Stimulated activated naive CD8-positive, alpha-beta T cell treated with anti-CD3 and anti-CD28 coated beads, Interleukin-15, Interleukin-2, amounts not matched to agents 100 ng/mL and 50 ng/mL, for 24 hours (primary cell): Measurements from ENCODE around the gene LDHD.

Experiments used
- H3K27ac Mint-ChIP-seq: one replicate; pipeline ENCODE4 v1.8.0; 2021; ENCODE audit warnings: mild to moderate bottlenecking, mixed read lengths
- H3K27me3 Mint-ChIP-seq: one replicate; pipeline ENCODE4 v1.8.0; 2021; ENCODE audit warnings: mixed read lengths
- H3K36me3 Mint-ChIP-seq: one replicate; pipeline ENCODE4 v1.8.0; 2021; ENCODE audit warnings: low read depth, mixed read lengths
- H3K4me1 Mint-ChIP-seq: one replicate; pipeline ENCODE4 v1.8.0; 2021; ENCODE audit warnings: low read depth, mixed read lengths
- H3K4me3 Mint-ChIP-seq: one replicate; pipeline ENCODE4 v1.8.0; 2021; ENCODE audit warnings: mild to moderate bottlenecking, mixed read lengths
- H3K9me3 Mint-ChIP-seq: one replicate; pipeline ENCODE4 v1.8.0; 2021; ENCODE audit warnings: mixed read lengths

LDHD gene

DNA sequence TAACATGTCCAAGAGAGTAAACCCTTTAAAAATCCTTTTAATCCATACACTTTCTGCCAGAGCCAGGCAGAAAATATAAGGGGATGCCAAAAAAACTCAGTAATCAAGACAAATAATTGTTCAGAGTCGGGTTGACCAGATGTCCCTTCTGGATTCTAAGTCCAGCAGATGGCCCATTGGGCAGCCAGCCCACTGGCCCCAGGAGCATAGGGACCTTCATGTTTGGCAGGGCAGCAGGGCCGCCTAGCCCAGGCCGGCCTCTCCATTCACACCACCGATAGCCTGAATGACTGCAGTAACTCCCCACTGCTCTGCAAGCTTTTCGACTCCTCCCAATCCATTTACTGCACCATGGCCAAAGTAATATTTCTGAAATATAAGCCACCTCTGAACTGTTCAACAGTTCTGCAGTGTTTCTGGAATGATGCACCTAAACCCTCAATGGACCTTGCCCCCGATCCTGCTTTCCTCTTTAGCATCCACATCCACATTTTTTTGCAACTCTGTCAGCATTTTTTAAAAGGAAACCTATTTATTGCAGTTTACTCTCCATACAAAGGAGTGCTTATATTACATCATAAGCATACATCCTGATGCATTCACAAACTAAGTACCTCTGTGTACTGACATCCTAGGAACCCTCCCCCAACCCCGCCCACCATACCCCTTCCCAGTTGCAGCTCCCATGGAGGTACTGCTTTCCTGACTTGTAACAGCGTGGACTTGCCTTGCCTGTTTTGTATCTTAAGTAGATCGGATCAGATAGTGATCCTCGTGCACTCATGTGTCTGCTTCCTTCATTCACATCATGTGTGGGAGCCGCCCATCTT lies 46.4 kb downstream of the LDHD start:
- peaks cover 28% of the 10 kb centered on the region for H3K4me1 Mint-ChIP-seq
- peaks cover 13% of the 10 kb centered on the region for H3K27me3 Mint-ChIP-seq
- no peak overlapping the region for H3K27ac Mint-ChIP-seq

DNA sequence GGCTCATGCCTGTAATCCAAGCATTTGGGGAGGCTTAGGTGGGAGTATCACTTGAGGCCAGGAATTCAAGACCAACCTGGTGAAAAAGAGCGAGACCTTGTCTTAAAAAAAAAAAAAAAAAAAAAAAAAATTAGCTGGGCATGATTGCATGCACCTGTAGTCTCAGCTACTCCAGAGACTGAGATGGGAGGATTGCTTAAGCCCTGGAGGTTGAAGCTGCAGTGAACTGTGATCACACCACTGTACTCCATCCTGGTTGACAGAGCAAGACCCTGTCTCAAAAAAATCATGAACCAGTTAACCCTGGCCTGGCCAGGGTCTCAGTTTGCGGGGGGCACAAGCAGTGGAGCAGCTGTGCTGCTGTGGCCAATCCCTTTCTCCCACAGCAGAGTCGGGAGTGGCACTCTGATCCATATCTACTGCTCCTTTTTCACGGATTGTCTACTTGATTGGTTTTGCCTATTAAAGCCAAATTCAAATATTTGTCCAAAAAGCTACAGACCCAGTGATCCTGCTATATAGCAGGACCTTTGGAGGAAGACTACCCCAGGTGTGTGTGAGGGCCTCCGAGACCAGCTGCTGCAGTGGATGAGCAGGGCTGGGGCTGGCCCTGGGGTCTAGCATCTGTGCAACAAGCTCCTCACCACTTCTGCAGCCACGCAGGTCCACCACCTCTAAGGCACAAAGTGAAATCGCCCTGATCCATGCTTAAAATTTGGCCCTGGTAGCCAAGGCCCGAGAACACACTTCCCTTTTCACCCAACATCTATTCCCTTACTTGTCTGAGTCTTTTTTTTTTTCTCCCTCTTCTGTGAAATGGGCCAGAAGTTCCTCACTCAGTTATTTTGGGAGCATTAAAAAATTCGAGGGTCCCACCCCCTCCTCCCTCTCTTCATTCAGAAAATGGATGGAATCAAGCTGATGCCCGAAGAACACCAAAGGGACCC lies 48.2 kb downstream of the LDHD start:
- Mint-ChIP-seq H3K4me1 (peaks cover 28% of the 10 kb centered on the region), H3K9me3 (no peaks in the 10 kb centered on the region), H3K27me3 (peaks cover 16% of the 10 kb centered on the region), H3K36me3 (no peaks in the 10 kb centered on the region), H3K27ac (no peak overlapping the region), H3K4me3 (no peak overlapping the region)

More for the DNA sequence above, 46.4 kb downstream of the LDHD start:
- no peaks in the 10 kb centered on the region for H3K9me3 Mint-ChIP-seq
- no peak overlapping the region for H3K4me3 Mint-ChIP-seq
- H3K36me3 Mint-ChIP-seq = no peaks in the 10 kb centered on the region

DNA sequence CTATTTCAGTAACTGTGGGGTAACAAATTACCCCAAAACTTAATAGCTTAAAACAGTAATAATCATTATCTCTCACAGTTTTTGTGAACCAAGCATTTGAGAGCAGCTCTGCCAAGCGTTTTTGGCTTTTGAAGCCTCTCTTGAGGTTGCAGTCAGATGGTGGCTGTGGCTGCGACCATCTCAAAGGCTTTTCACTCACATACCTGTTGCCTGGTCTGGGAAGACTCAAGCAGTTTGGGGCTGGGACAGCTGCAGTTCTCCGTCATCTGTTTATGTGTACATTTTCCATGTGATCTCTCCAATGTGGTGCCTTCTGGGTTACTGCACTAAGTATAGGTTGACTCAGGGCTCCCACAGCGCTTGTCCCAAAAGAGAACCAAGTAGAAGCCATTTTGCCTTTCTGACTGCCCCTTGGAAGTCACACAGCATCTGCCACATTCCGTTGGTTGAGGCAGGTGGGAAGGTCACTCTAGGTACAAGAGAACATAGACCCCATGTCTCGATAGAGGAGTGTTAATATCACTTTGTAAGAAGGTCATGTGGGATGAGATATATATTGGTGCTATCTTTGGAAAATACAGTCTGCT lies 49.6 kb downstream of the LDHD start:
- Mint-ChIP-seq H3K27ac (no peak overlapping the region), H3K4me3 (no peak overlapping the region), H3K27me3 (peaks cover 16% of the 10 kb centered on the region), H3K36me3 (no peaks in the 10 kb centered on the region), H3K4me1 (peaks cover 34% of the 10 kb centered on the region), H3K9me3 (no peaks in the 10 kb centered on the region)

DNA sequence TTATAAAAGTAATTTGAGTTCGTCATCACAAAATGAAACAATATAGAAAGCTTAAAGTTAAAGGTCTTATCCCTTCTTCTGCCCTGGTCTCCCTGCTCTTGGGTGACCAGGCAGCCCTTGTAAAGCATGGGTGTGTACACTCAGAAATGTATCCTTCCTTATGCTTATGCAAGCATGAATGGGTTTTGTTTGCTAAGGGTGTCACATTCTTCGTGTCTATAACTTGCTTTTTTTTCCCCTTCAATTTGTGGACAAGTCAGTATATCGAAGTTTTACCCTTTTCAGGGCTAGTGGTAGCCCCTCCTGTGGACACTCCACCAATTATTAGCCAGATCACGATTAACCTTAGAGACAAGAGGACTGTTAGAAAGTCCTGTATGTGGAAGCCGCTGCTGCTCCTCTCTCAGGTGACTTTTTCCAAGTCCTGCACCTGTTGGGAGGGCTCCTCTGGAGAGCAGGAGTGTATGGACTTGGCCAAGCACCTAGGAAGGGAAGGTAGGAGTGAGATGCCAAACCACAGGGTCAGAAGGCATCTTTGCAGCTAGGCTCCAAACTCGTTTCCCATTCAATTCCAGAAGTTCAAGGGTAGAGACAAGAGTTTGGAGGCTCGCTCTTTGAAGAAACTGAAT lies 50.9 kb downstream of the LDHD start:
- no peaks in the 10 kb centered on the region for H3K9me3 Mint-ChIP-seq
- H3K4me1 Mint-ChIP-seq = peaks cover 34% of the 10 kb centered on the region

DNA sequence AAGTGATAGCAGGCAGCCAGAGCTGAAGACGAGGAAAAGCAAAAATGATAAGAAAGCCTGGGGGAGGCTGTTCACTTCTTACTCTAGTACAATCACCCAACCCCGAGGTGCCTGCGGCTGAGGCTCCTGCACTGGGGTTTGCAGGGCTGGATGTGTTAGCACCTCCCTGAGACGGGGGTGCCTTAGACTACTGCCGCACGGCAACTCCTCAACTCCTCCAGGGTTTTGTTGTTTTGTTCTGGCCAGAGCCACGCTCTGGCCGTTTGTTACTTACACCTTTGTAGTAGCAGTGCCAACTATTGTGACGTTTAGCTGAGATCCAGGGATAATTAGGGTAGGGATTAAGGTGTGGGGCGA lies 51.5 kb downstream of the LDHD start:
- Mint-ChIP-seq H3K9me3 (no peaks in the 10 kb centered on the region), H3K4me1 (peaks cover 34% of the 10 kb centered on the region), H3K4me3 (peak overlapping the region; percentile 60), H3K27me3 (peaks cover 16% of the 10 kb centered on the region), H3K36me3 (no peaks in the 10 kb centered on the region), H3K27ac (peak overlapping the region; percentile 67)

More for the DNA sequence above, 50.9 kb downstream of the LDHD start:
- H3K27ac Mint-ChIP-seq = no peak overlapping the region
- H3K4me3 Mint-ChIP-seq = no peak overlapping the region
- no peaks in the 10 kb centered on the region for H3K36me3 Mint-ChIP-seq
- H3K27me3 Mint-ChIP-seq = peaks cover 16% of the 10 kb centered on the region

DNA sequence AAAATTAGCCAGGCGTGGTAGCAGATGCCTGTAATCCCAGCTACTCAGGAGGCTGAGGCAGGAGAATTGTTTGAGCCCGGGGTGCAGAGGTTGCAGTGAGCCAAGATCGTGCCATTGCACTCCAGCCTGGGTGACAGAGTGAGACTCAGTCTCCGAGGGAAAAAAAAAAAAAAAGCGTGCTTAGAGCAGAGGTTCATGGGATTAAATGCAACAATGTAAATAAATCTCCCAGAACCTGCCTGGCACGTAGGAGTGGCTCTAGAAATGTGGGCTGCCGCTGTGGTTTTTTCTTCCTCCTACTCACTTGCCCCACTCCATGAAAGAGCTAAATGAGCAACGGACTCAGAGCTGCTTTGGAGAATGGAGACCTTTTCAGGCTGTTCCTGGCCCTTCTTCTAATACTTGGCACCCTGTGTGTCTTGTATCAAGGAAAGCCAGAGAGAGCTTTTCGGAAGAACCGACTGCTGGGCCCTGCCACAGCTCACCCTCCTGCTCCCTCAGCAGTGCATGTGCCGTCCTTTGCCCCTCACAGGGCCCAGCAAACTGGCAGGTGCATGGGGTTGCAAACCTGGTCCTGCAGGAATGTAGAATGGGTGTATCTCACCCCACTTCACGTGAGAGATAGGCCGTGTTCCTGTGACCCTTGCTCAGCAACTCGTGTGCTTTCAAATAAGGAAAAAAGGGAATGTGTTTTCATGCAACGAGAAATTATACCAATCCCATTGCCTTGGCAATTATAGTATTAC lies 52.0 kb downstream of the LDHD start:
- Mint-ChIP-seq H3K27ac (peak overlapping the region; percentile 67), H3K4me3 (peak overlapping the region; percentile 60), H3K9me3 (no peaks in the 10 kb centered on the region), H3K4me1 (peaks cover 34% of the 10 kb centered on the region), H3K36me3 (no peaks in the 10 kb centered on the region), H3K27me3 (peaks cover 16% of the 10 kb centered on the region)

DNA sequence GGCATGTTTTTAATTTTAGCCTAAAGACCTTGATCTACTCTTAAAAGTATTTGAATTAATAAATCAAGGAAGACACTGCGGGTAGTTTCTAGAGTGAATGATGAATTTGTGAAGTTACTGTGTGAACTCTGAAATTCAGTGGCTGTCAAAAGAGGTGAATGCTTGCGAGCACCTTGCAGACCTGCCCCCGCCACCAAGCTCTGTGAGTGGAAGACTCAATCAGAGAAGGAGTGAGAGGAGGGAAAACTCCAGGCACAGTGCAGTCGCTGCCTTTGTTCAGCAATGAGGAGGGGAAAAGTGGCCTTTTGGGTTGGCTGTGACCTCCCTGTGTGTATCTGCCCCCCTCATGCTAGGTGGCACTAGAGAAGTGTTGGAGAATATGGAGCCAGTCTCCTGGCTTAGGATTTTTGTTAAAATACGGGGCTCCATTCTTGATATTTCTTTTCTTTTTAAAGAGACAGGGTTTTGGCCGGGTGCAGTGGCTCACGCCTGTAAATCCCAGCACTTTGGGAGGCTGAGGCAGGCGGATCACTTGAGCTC lies 53.0 kb downstream of the LDHD start:
- Mint-ChIP-seq H3K27ac (no peak overlapping the region), H3K4me1 (peaks cover 34% of the 10 kb centered on the region), H3K36me3 (no peaks in the 10 kb centered on the region), H3K9me3 (no peaks in the 10 kb centered on the region), H3K27me3 (peaks cover 16% of the 10 kb centered on the region), H3K4me3 (no peak overlapping the region)

DNA sequence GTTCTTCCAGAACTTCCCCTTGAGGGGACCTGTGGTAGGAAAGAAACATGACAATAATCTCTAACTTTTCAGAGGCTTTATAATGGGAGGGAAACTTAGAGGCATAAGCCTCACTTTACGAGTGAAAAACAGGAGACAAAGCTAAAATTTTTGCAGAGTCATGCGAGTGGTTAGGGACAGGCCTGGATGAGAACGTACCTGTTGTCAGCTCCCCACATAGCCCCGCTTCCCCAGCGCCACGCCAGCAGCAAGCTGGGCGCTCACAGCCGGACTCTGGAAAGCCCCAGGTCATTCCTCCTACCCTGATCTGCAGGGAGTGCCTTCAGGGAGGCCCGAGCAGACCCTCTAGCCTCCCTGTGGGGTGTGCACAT lies 53.6 kb downstream of the LDHD start:
- no peak overlapping the region for H3K27ac Mint-ChIP-seq
- H3K9me3 Mint-ChIP-seq = no peaks in the 10 kb centered on the region
- peaks cover 16% of the 10 kb centered on the region for H3K27me3 Mint-ChIP-seq
- no peak overlapping the region for H3K4me3 Mint-ChIP-seq
- H3K36me3 Mint-ChIP-seq = no peaks in the 10 kb centered on the region
- H3K4me1 Mint-ChIP-seq = peaks cover 34% of the 10 kb centered on the region

DNA sequence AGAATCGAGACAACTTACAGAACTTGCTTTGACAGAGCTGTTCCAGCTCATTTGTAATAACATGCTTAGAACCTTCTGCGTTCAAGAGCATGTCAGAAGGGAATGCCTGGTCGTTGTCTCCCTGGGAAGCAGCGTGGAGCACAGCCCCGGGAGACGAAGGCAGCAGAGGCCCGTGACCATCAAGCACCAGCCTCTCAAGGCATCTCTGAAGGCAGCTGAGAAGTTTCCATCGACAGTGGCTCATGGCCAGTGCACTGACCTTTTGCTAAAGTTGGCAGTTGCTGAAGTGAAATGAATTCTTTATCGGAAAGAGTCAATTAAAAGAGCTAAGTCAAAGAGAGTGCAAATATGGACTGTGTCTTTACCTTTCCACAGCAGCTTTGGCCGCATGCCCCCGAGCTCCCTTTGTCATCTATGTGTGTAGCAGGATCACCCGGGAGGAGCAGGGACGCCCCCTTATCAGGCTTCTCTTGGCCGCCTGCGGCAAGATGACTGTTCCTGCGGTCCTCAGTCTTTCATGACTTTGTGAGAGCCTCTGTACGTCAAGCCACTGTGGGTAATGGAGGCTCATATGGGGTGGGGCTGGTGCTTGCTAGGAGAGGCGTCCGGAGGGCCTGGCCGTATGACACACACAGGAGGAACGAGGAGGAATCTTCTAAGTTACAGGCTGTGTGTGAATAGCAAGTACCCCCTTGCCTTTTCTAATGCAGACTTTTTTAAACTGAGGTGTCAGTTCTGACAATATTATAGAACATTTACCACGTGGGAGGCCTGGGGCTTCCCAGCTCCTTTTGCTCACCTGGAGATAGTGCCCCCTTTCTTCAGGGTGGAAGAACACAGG lies 54.2 kb downstream of the LDHD start:
- Mint-ChIP-seq H3K9me3 (no peaks in the 10 kb centered on the region), H3K4me1 (peaks cover 31% of the 10 kb centered on the region), H3K27me3 (peaks cover 13% of the 10 kb centered on the region), H3K36me3 (no peaks in the 10 kb centered on the region), H3K4me3 (no peak overlapping the region), H3K27ac (no peak overlapping the region)
